HEK293 (cell line): ENCODE measurements around the gene NHS.

Source experiments
- CTCF ChIA-PET: fragments of 350-600 bp; formaldehyde crosslinking; extraction: SDS; loops from one replicate; lab custom pipeline; 2021; ENCODE audit warnings: antibody characterized with exemption; lab: Yijun Ruan, JAX
- POLR2A ChIA-PET: fragments of 300-600 bp; formaldehyde crosslinking; extraction: SDS; loops from one replicate; lab custom pipeline; 2020; ENCODE audit warnings: antibody characterized with exemption, inconsistent platforms; lab: Yijun Ruan, JAX
- H3K27ac ChIP-seq: fragments of 200-500 bp; sonication (Bioruptor generic); 2 replicates; pipeline ENCODE4 v1.5.1; 2014; ENCODE audit warnings: low read depth, low read length, control low read depth, inconsistent platforms; ENCODE audit errors: extremely low read depth
- H3K36me3 ChIP-seq, 2 experiments: fragments of 200-500 bp in 1 of 2; sonication (Bioruptor generic) in 1 of 2; 1 replicate in 1 of 2; 2 replicates in 1 of 2; pipeline ENCODE4 v1.5.1; 2014 to 2017; ENCODE audit warnings: inconsistent platforms in 2 of 2, low read length in 2 of 2; ENCODE audit not compliant: control insufficient read depth in 2 of 2, insufficient read depth in 1 of 2
- H3K4me1 ChIP-seq: fragments of 200-500 bp; sonication (Bioruptor generic); 2 replicates; pipeline ENCODE4 v1.5.1; 2014; ENCODE audit warnings: mild to moderate bottlenecking, low read length, inconsistent platforms; ENCODE audit not compliant: control insufficient read depth, insufficient read depth
- H3K4me3 ChIP-seq: 2 replicates; pipeline ENCODE4 v1.5.1; 2011; ENCODE audit warnings: low read depth, mild to moderate bottlenecking, control low read depth, low read length, moderate library complexity
- H3K9me3 ChIP-seq: fragments of 200-500 bp; sonication (Bioruptor generic); 2 replicates; pipeline ENCODE4 v1.5.1; 2014; ENCODE audit warnings: low read depth, low read length, inconsistent platforms; ENCODE audit not compliant: control insufficient read depth, insufficient read depth
- BCL11A ChIP-seq: fragments of 450-650 bp; formaldehyde crosslinking; IDR thresholded peaks from 2 replicates; pipeline ENCODE4 v1.5.1; 2016; ENCODE audit warnings: low read depth, missing biosample characterization, missing genetic modification characterization
- PRDM1 ChIP-seq: fragments of 450-650 bp; formaldehyde crosslinking; IDR thresholded peaks from 2 replicates; pipeline ENCODE4; 2016; ENCODE audit warnings: missing biosample characterization, missing genetic modification characterization
- PRDM4 ChIP-seq: fragments of 450-650 bp; formaldehyde crosslinking; IDR thresholded peaks from 2 replicates; pipeline ENCODE4 v1.5.1; 2017; ENCODE audit warnings: missing biosample characterization, missing genetic modification characterization
- SP7 ChIP-seq: fragments of 450-650 bp; formaldehyde crosslinking; IDR thresholded peaks from 2 replicates; pipeline ENCODE4 v1.5.1; 2016; ENCODE audit warnings: missing biosample characterization, missing genetic modification characterization
- ZBTB17 ChIP-seq: fragments of 450-650 bp; formaldehyde crosslinking; IDR thresholded peaks from 2 replicates; pipeline ENCODE4 v1.5.1; 2016; ENCODE audit warnings: missing biosample characterization, missing genetic modification characterization
- ZBTB44 ChIP-seq: fragments of 450-650 bp; IDR thresholded peaks from 2 replicates; pipeline ENCODE4 v1.5.1; 2018; ENCODE audit warnings: missing biosample characterization, mild to moderate bottlenecking, missing genetic modification characterization
- ZBTB6 ChIP-seq: fragments of 450-650 bp; formaldehyde crosslinking; IDR thresholded peaks from 2 replicates; pipeline ENCODE4 v1.5.1; 2017; ENCODE audit warnings: missing biosample characterization, missing genetic modification characterization
- ZBTB8A ChIP-seq: fragments of 450-650 bp; formaldehyde crosslinking; IDR thresholded peaks from 2 replicates; pipeline ENCODE4 v1.5.1; 2016; ENCODE audit warnings: missing biosample characterization, missing genetic modification characterization
- ZNF155 ChIP-seq: fragments of 450-650 bp; formaldehyde crosslinking; IDR thresholded peaks from 2 replicates; pipeline ENCODE4 v1.5.1; 2016; ENCODE audit warnings: missing biosample characterization, missing genetic modification characterization
- ZNF266 ChIP-seq: fragments of 450-650 bp; formaldehyde crosslinking; IDR thresholded peaks from 2 replicates; pipeline ENCODE4 v1.5.1; 2016; ENCODE audit warnings: missing biosample characterization, missing genetic modification characterization, low read depth
- ZNF362 ChIP-seq: fragments of 450-650 bp; formaldehyde crosslinking; IDR thresholded peaks from 2 replicates; pipeline ENCODE4 v1.5.1; 2016; ENCODE audit warnings: missing biosample characterization, missing genetic modification characterization
- ZNF366 ChIP-seq: fragments of 450-650 bp; formaldehyde crosslinking; conservative IDR thresholded peaks from 2 replicates; pipeline ENCODE4 v1.5.1; 2016; ENCODE audit warnings: missing biosample characterization, missing genetic modification characterization
- ZNF398 ChIP-seq: fragments of 450-650 bp; formaldehyde crosslinking; IDR thresholded peaks from 2 replicates; pipeline ENCODE4 v1.5.1; 2017; ENCODE audit warnings: missing biosample characterization, missing genetic modification characterization
- ZNF404 ChIP-seq: fragments of 450-650 bp; formaldehyde crosslinking; IDR thresholded peaks from 2 replicates; pipeline ENCODE4 v1.5.1; 2017; ENCODE audit warnings: missing biosample characterization, missing genetic modification characterization
- ZNF530 ChIP-seq: fragments of 450-650 bp; formaldehyde crosslinking; IDR thresholded peaks from 2 replicates; pipeline ENCODE4 v1.5.1; 2016; ENCODE audit warnings: low read depth, missing biosample characterization, missing genetic modification characterization
- ZNF600 ChIP-seq: fragments of 450-650 bp; formaldehyde crosslinking; IDR thresholded peaks from 2 replicates; pipeline ENCODE4 v1.5.1; 2016; ENCODE audit warnings: missing biosample characterization, missing genetic modification characterization
- ZNF610 ChIP-seq: fragments of 450-650 bp; formaldehyde crosslinking; IDR thresholded peaks from 2 replicates; pipeline ENCODE4 v1.5.1; 2016; ENCODE audit warnings: missing biosample characterization, missing genetic modification characterization, borderline replicate concordance
- ZNF645 ChIP-seq: fragments of 450-650 bp; formaldehyde crosslinking; IDR thresholded peaks from 2 replicates; pipeline ENCODE4; 2016; ENCODE audit warnings: missing biosample characterization, missing genetic modification characterization
- ZNF777 ChIP-seq: fragments of 450-650 bp; formaldehyde crosslinking; IDR thresholded peaks from 2 replicates; pipeline ENCODE4 v1.5.1; 2017; ENCODE audit warnings: missing biosample characterization, missing genetic modification characterization, borderline replicate concordance

The NHS gene

GRCh38 chrX:17425136-17425535, 50.1 kb downstream of the NHS start:
- Histone ChIP-seq H3K4me3 (no peak overlapping the region), H3K9me3 (no peaks in the 10 kb centered on the region), H3K27ac (no peak overlapping the region), H3K4me1 (no peaks in the 10 kb centered on the region), H3K36me3 (no peaks in the 10 kb centered on the region)
- ChIA-PET CTCF (no interaction called here), POLR2A (interaction anchor here (0.6 to 0.7 kb wide), 2 partner anchors 19 to 20 kb away, joined by 3 to 7 read pairs; no protein-coding TSS in a partner anchor)
- no peak for TF ChIP-seq SP7 (tag by site-specific recombination)
- no peak for TF ChIP-seq ZNF600
- no peak for TF ChIP-seq ZNF777
- no peak for TF ChIP-seq ZNF155 (tag by site-specific recombination)
- no peak for TF ChIP-seq ZNF398
- no peak for TF ChIP-seq ZNF404

- Histone ChIP-seq H3K9me3 (no peaks in the 10 kb centered on the region), H3K36me3 (no peaks in the 10 kb centered on the region)
- CTCF ChIA-PET: no interaction called here
- TF ChIP-seq ZNF362 (tag by site-specific recombination): peak; percentile 67; the same call in 1 of the 2 replicates
- no peak for TF ChIP-seq ZBTB8A
- TF ChIP-seq, all 188 proteins: peak for 1
- POLR2A ChIA-PET: interaction anchor here (0.6 to 0.7 kb wide), 2 partner anchors 19 to 20 kb away, joined by 3 to 7 read pairs; no protein-coding TSS in a partner anchor
- Histone ChIP-seq H3K4me1 (no peaks in the 10 kb centered on the region), H3K27ac (no peak overlapping the region), H3K4me3 (no peak overlapping the region)
Measured at GRCh38 chrX:17425551-17425950, 50.6 kb downstream of the NHS start.

- POLR2A ChIA-PET: no interaction called here
- CTCF ChIA-PET: no interaction called here
- TF ChIP-seq ZNF398 (no peak), ZBTB6 (tag by site-specific recombination) (no peak), ZNF366 (tag by site-specific recombination) (no peak), ZNF266 (tag by site-specific recombination) (no peak), ZNF530 (tag by site-specific recombination) (no peak), ZNF610 (tag by site-specific recombination) (no peak), ZBTB44 (no peak), PRDM4 (tag by site-specific recombination) (no peak), ZNF645 (tag by site-specific recombination) (no peak), PRDM1 (tag by site-specific recombination) (no peak), BCL11A (no peak), ZBTB17 (tag by site-specific recombination) (no peak)
Measured at GRCh38 chrX:17431171-17431570, 56.2 kb downstream of the NHS start.

More at GRCh38 chrX:17431171-17431570, 56.2 kb downstream of the NHS start:
- Histone ChIP-seq H3K36me3 (no peaks in the 10 kb centered on the region), H3K4me3 (no peak overlapping the region), H3K27ac (no peak overlapping the region), H3K9me3 (no peaks in the 10 kb centered on the region), H3K4me1 (no peaks in the 10 kb centered on the region)
